Transverse colon (tissue), 4 donors: Measurements from ENCODE around the gene LIME1.

Source experiments
- POLR2A ChIP-seq: fragments of 450-650 bp; IDR thresholded peaks from one replicate; pipeline ENCODE4 v1.6.1; 2016; ENCODE audit warnings: antibody characterized with exemption, mild to moderate bottlenecking, moderate library complexity
- POLR2AphosphoS5 ChIP-seq, 3 donors: sonication (generic); formaldehyde crosslinking; IDR thresholded peaks; one replicate each; pipeline ENCODE4 v1.6.1; 2016; ENCODE audit warnings: antibody characterized with exemption in 3 of 3
- TF ChIP-seq, protein P1 (sequence below), 5 experiments: fragments of 200-600 bp in 3 of 5; fragments of 450-650 bp in 2 of 5; sonication (generic) in 3 of 5; IDR thresholded peaks; 1 replicate in 2 of 5; 2 replicates in 3 of 5; pipeline ENCODE4 v1.5.1; 2016 to 2017; ENCODE audit warnings: antibody characterized with exemption in 5 of 5, inconsistent platforms in 3 of 5, mild to moderate bottlenecking in 2 of 5, moderate library complexity in 1 of 5

DNA sequence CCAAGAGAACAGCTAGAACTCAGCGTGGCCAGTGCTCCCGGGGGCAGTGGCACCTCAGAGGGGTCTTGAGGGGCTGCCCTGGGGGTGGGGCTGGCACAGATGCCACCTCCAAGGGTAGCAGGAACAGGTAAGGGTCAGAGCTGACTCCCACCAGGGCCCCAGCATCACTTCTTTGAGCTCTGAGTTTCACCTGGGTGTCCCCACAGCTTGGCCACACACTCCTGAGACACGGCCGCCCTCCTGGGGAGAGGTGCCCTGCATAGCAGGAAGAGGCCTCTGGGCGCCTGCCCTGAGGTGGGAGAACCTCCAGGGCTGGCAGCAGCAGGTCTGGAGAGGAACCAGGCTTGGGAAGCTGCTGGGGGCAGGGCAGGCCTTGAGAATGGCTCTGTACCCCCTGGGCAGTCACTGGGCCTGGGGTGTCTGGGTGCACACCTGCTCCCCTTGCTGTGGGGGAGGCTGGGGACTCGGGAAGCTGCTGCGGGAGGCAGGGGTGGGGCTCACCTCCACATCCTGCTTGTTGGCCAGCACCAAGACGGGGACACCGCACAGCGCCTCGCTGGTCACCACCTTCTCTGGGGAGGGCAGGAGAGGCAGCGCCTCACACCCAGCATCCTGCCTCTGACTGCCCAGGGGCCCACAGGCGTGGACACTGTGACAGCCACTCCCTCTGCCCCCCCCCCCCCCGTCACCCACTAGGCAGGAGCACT lies 35.0 kb upstream of the LIME1 start:
- TF ChIP-seq, protein P1, sequence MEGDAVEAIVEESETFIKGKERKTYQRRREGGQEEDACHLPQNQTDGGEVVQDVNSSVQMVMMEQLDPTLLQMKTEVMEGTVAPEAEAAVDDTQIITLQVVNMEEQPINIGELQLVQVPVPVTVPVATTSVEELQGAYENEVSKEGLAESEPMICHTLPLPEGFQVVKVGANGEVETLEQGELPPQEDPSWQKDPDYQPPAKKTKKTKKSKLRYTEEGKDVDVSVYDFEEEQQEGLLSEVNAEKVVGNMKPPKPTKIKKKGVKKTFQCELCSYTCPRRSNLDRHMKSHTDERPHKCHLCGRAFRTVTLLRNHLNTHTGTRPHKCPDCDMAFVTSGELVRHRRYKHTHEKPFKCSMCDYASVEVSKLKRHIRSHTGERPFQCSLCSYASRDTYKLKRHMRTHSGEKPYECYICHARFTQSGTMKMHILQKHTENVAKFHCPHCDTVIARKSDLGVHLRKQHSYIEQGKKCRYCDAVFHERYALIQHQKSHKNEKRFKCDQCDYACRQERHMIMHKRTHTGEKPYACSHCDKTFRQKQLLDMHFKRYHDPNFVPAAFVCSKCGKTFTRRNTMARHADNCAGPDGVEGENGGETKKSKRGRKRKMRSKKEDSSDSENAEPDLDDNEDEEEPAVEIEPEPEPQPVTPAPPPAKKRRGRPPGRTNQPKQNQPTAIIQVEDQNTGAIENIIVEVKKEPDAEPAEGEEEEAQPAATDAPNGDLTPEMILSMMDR (IDR thresholded peaks at IDR 0.05), result no peak
- TF ChIP-seq POLR2AphosphoS5 (IDR thresholded peaks at IDR 0.05) (no peak), POLR2A (no peak)
